ENCODE results near the gene GINM1. TPM values are rescaled to one million over a fixed set of nuclear protein-coding genes. Genes with fewer than 3 reads are reported as not detected.

GINM1 gene
- polyA plus RNA-seq, 1 of the 3 experiments (the other 2 are of a cell fraction): 24.4 TPM

- peak; percentile 59 for TF ChIP-seq MAX (IDR thresholded peaks at IDR 0.05; ENCODE audit: low read depth)
- TF ChIP-seq SMC3 (IDR thresholded peaks at IDR 0.05; ENCODE audit: low read depth, low read length): peak; percentile 54
- peak; percentile 67 for TF ChIP-seq CTCF (IDR thresholded peaks at IDR 0.05)
- TF ChIP-seq ELF1 (IDR thresholded peaks at IDR 0.05): no peak
- no peak for TF ChIP-seq FOXM1 (IDR thresholded peaks at IDR 0.05; ENCODE audit: low read depth)
- no peak for TF ChIP-seq CHD2 (IDR thresholded peaks at IDR 0.05; ENCODE audit: low read length, partially characterized antibody)
- no peak for TF ChIP-seq POLR2AphosphoS5 (IDR thresholded peaks at IDR 0.05; ENCODE audit: low read depth, low read length)
- no peak for TF ChIP-seq RXRA (IDR thresholded peaks at IDR 0.05; ENCODE audit: borderline replicate concordance, low read depth)
- TF ChIP-seq FOSL2 (IDR thresholded peaks at IDR 0.05; ENCODE audit: borderline replicate concordance, low read depth): peak; percentile 32; the same call in 1 of the 2 replicates
- no peak for TF ChIP-seq JUND (IDR thresholded peaks at IDR 0.05)
- TF ChIP-seq TEAD4 (IDR thresholded peaks at IDR 0.05; ENCODE audit: borderline replicate concordance, insufficient read depth): no peak
- TF ChIP-seq RCOR1 (IDR thresholded peaks at IDR 0.05; ENCODE audit: low read length): no peak
- TF ChIP-seq MXI1 (IDR thresholded peaks at IDR 0.05; ENCODE audit: low read depth, low read length): peak; percentile 94
- TF ChIP-seq GATA2 (CRISPR knock-in tag; IDR thresholded peaks at IDR 0.05): no peak
Observed at GRCh38 chr6:149565527-149566409, at the start of gene GINM1 (continued).

- Histone ChIP-seq H3F3A (replicated peaks; ENCODE audit: insufficient read depth) (peaks cover 12% of the 10 kb centered on the region), H4K20me1 (ENCODE audit: insufficient read depth) (no peaks in the 10 kb centered on the region), H3K79me2 (ENCODE audit: insufficient read depth) (peaks cover 10% of the 10 kb centered on the region; the same call in 1 of the 2 replicates), H3K9me3 (no peaks in the 10 kb centered on the region), H3K27ac (ENCODE audit: low read depth in 2 of 2, low read length in 1 of 2) (no peak overlapping the region), H3K9me2 (no peaks in the 10 kb centered on the region), H3K4me3 (ENCODE audit: low read depth in 2 of 2, low read length in 1 of 2) (no peak overlapping the region), H3K4me2 (no peak overlapping the region), H3K36me3 (replicated peaks in 1 of 2; ENCODE audit: control insufficient read depth in 1 of 2, insufficient read depth in 2 of 2, low read length in 1 of 2) (peaks cover 54 to 63% of the 10 kb centered on the region in 2 experiments), H3K4me1 (ENCODE audit: control insufficient read depth in 1 of 2, insufficient read depth in 2 of 2, low read depth in 1 of 2, low read length in 1 of 2) (no peaks in the 10 kb centered on the region), H3K27me3 (ENCODE audit: insufficient read depth) (no peaks in the 10 kb centered on the region), H3K9ac (no peak overlapping the region), H2AFZ (ENCODE audit: low read depth) (no peak overlapping the region)
- 96% methylated on average over 5 of the region's 5 CpGs for WGBS (ENCODE audit: low lambda C conversion rate)
- ChIA-PET POLR2A (no interaction called here), CTCF (no interaction called here)
- DNase-seq: no peak
- TF ChIP-seq YY1 (IDR thresholded peaks at IDR 0.05; ENCODE audit: low read depth): no peak
- no peak for TF ChIP-seq EP300 (IDR thresholded peaks at IDR 0.05; ENCODE audit: borderline replicate concordance in 1 of 2, low read depth in 1 of 2, low read length in 1 of 2)
- TF ChIP-seq RAD21 (IDR thresholded peaks at IDR 0.05; ENCODE audit: low read length): no peak
- TF ChIP-seq EZH2phosphoT487 (IDR thresholded peaks at IDR 0.05; ENCODE audit: borderline replicate concordance, low read depth): no peak
- no peak for TF ChIP-seq RCOR1 (IDR thresholded peaks at IDR 0.05; ENCODE audit: low read length)
- no peak for TF ChIP-seq MEF2A (IDR thresholded peaks at IDR 0.05; ENCODE audit: borderline replicate concordance, low read depth)
- no peak for TF ChIP-seq FOXJ3 (CRISPR knock-in tag; IDR thresholded peaks at IDR 0.05)
- no peak for TF ChIP-seq TEAD4 (IDR thresholded peaks at IDR 0.05; ENCODE audit: borderline replicate concordance, insufficient read depth)
- TF ChIP-seq, protein P1, sequence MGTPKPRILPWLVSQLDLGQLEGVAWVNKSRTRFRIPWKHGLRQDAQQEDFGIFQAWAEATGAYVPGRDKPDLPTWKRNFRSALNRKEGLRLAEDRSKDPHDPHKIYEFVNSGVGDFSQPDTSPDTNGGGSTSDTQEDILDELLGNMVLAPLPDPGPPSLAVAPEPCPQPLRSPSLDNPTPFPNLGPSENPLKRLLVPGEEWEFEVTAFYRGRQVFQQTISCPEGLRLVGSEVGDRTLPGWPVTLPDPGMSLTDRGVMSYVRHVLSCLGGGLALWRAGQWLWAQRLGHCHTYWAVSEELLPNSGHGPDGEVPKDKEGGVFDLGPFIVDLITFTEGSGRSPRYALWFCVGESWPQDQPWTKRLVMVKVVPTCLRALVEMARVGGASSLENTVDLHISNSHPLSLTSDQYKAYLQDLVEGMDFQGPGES (IDR thresholded peaks at IDR 0.05; ENCODE audit: low read depth, low read length): no peak
- TF ChIP-seq CTCF (IDR thresholded peaks at IDR 0.05): no peak
- TF ChIP-seq ELF1 (IDR thresholded peaks at IDR 0.05): no peak
- no peak for TF ChIP-seq SMC3 (IDR thresholded peaks at IDR 0.05; ENCODE audit: low read depth, low read length)
- TF ChIP-seq, protein P2, sequence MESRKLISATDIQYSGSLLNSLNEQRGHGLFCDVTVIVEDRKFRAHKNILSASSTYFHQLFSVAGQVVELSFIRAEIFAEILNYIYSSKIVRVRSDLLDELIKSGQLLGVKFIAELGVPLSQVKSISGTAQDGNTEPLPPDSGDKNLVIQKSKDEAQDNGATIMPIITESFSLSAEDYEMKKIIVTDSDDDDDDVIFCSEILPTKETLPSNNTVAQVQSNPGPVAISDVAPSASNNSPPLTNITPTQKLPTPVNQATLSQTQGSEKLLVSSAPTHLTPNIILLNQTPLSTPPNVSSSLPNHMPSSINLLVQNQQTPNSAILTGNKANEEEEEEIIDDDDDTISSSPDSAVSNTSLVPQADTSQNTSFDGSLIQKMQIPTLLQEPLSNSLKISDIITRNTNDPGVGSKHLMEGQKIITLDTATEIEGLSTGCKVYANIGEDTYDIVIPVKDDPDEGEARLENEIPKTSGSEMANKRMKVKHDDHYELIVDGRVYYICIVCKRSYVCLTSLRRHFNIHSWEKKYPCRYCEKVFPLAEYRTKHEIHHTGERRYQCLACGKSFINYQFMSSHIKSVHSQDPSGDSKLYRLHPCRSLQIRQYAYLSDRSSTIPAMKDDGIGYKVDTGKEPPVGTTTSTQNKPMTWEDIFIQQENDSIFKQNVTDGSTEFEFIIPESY (IDR thresholded peaks at IDR 0.05; ENCODE audit: borderline replicate concordance, low read depth): no peak
- TF ChIP-seq RXRA (IDR thresholded peaks at IDR 0.05; ENCODE audit: borderline replicate concordance, low read depth): no peak
- no peak for TF ChIP-seq TCF12 (IDR thresholded peaks at IDR 0.05)
Observed at GRCh38 chr6:149529650-149530049, 36.5 kb upstream of the GINM1 start.

All from SK-N-SH (cell line).